HUES64 (cell line): ENCODE results near the gene PARP1. TPM values are rescaled to one million over a fixed set of nuclear protein-coding genes. Genes with fewer than 3 reads are reported as not detected.

Source experiments
- H3K27ac ChIP-seq: 2 replicates; pipeline ENCODE4 v1.7.0; 2013; ENCODE audit warnings: low read depth, low read length, inconsistent platforms
- H3K27me3 ChIP-seq: 2 replicates; pipeline ENCODE4 v1.6.1; 2013; ENCODE audit warnings: mild to moderate bottlenecking, low read length; ENCODE audit not compliant: insufficient read depth
- H3K36me3 ChIP-seq: 2 replicates; pipeline ENCODE4 v1.6.1; 2013; ENCODE audit warnings: mild to moderate bottlenecking, low read length; ENCODE audit not compliant: insufficient read depth
- H3K4me1 ChIP-seq: 2 replicates; pipeline ENCODE4 v1.6.1; 2013; ENCODE audit warnings: mild to moderate bottlenecking, low read length, moderate library complexity; ENCODE audit not compliant: insufficient read depth
- H3K4me3 ChIP-seq: 2 replicates; pipeline ENCODE4 v1.5.1; 2013; ENCODE audit warnings: mild to moderate bottlenecking, low read length, moderate library complexity
- H3K9ac ChIP-seq: 2 replicates; pipeline ENCODE4 v1.6.1; 2013; ENCODE audit warnings: mild to moderate bottlenecking, low read depth, low read length
- H3K9me3 ChIP-seq: 2 replicates; pipeline ENCODE4 v1.6.1; 2013; ENCODE audit warnings: low read depth, low read length; ENCODE audit not compliant: insufficient read depth
- WGBS: fragments of 150-250, 120-280 bp; methylation state at CpG from one replicate; pipeline ENCODE4 v1.1.7; 2013; ENCODE audit warnings: missing lambda C conversion rate; 5-methylcytosine and 5-hydroxymethylcytosine counted together
- polyA plus RNA-seq, 2 experiments: library from polyadenylated mRNA; stranded (reverse); fragments of 50-300 nt; gene quantifications; one replicate each; pipeline ENCODE4 v1.2.3, GENCODE V29; 2013

PARP1 gene
- 263 TPM for polyA plus RNA-seq (2013, experiment 1 of 2)
- polyA plus RNA-seq (2013, experiment 2 of 2) = 259 TPM

DNA sequence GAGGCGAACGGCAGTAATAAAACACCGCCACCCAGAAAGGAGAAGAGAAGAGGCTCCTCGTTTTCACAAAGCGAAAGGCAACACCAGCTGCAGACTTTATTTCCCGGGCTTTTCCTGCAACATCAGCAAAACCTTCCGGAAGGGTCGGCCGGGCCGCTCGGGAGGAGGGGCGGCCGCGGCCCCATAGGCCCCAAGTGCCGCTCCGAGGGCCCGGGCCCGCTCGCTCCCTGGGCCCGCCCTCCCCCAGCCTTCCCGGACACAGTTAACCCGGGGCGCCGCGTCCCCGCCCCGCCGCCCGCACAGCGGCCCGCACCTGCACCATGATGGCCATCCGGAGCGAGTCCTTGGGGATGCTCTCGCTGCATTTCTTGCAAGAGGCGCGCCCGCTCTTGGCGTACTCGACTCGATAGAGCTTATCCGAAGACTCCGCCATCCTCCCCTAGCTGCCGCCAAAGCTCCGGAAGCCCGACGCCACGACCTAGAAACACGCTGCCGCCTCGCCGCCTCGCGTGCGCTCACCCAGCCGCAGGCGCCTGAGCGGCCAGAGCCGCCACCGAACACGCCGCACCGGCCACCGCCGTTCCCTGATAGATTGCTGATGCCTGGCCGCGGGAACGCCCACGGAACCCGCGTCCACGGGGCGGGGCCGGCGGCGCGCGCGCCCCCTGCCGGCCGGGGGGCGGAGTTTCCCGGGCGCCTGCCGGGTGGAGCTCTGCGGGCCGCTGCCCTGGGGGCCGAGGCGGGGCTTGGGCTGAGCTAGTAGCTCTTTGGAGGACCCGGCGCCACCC, at the start of gene PARP1:
Gene PARP1 (minus strand): TSS at position 597 of the 788 bp plus-strand sequence. CDS start 164 bp downstream, at position 433.
- WGBS = under 1% methylated on average over 90 of the region's 90 CpGs
- Histone ChIP-seq H3K9ac (peak within 1 kb of the TSS; percentile 93), H3K36me3 (peaks cover 4% of the 10 kb centered on the region; the same call in 1 of the 2 replicates), H3K27me3 (no peaks in the 10 kb centered on the region), H3K27ac (peak within 1 kb of the TSS; percentile 85), H3K9me3 (no peaks in the 10 kb centered on the region), H3K4me1 (peaks cover 20% of the 10 kb centered on the region), H3K4me3 (peak within 1 kb of the TSS; percentile 97)

DNA sequence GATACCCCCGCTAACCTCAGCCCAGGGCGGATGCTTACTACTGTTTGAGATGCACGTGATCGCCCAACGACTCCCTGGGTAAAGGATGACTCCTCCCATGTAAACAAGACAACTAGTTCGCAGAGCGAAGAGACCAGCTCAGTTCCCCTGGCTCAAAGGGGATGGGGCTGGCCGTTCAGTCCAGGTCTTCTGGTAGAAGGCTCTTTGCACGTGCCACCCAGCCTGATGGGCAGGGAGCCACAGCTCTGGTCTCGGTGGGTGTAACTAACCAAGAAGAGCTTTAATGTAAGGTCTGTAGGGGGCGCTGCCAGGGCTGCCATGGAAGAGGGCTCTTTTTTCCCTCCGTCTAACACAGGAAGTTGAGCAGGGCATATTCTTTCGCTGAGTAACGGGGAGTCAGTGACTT, 49.4 kb upstream of the PARP1 start:
- no peaks in the 10 kb centered on the region for H3K4me1 ChIP-seq
- H3K9ac ChIP-seq = no peak overlapping the region
- H3K4me3 ChIP-seq = no peak overlapping the region
- no peaks in the 10 kb centered on the region for H3K27me3 ChIP-seq
- H3K9me3 ChIP-seq = peaks cover 4% of the 10 kb centered on the region; the same call in 1 of the 2 replicates
- no peaks in the 10 kb centered on the region for H3K36me3 ChIP-seq
- WGBS = 67% methylated on average over 14 of the region's 14 CpGs
- no peak overlapping the region for H3K27ac ChIP-seq

DNA sequence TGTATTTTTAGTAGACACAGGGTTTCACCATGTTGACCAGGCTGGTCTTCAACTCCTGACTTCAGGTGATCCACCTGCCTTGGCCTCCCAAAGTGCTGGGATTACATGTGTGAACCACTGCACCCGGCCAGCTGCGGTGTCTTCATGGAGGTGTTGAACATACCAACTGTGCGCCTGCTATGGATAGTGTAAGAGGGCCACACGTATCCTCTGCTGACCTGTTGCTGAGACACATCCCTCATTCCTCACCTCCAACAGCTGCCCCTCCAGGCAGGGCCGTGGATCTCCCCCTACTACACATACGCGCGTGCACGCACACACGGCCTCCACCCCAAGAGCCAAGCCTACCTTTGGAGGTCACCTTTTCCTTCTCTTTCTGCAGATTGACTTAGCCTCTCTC, 48.0 kb upstream of the PARP1 start:
- no peak overlapping the region for H3K27ac ChIP-seq
- H3K4me3 ChIP-seq = no peak overlapping the region
- H3K9me3 ChIP-seq = no peaks in the 10 kb centered on the region
- no peaks in the 10 kb centered on the region for H3K4me1 ChIP-seq
- H3K9ac ChIP-seq = no peak overlapping the region
- no peaks in the 10 kb centered on the region for H3K36me3 ChIP-seq
- H3K27me3 ChIP-seq = no peaks in the 10 kb centered on the region
- WGBS = 91% methylated on average over 10 of the region's 10 CpGs

DNA sequence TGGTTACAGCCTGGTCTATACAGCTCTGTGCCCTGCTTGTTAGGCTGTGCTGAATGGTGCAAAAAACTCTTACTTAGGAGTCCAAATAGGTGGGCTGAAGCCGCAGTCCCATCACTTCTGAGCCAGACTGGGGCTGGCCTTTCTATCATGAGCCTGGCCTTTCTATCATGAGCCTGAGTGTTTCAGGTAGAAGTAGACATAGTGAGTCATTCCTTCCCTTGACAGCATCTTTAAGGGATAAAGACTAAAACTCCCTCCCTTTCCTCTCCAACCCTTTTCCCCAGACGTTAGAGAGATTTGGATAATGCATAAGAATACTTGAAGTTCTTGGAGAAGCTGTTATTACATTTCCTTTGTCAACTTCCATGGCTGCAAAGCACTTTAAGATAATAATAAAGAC, 46.5 kb upstream of the PARP1 start:
- Histone ChIP-seq H3K4me1 (no peaks in the 10 kb centered on the region), H3K4me3 (no peak overlapping the region), H3K9me3 (no peaks in the 10 kb centered on the region), H3K36me3 (no peaks in the 10 kb centered on the region), H3K9ac (no peak overlapping the region), H3K27ac (no peak overlapping the region), H3K27me3 (no peaks in the 10 kb centered on the region)
- WGBS = 94% methylated on average over 1 of the region's 2 CpGs

DNA sequence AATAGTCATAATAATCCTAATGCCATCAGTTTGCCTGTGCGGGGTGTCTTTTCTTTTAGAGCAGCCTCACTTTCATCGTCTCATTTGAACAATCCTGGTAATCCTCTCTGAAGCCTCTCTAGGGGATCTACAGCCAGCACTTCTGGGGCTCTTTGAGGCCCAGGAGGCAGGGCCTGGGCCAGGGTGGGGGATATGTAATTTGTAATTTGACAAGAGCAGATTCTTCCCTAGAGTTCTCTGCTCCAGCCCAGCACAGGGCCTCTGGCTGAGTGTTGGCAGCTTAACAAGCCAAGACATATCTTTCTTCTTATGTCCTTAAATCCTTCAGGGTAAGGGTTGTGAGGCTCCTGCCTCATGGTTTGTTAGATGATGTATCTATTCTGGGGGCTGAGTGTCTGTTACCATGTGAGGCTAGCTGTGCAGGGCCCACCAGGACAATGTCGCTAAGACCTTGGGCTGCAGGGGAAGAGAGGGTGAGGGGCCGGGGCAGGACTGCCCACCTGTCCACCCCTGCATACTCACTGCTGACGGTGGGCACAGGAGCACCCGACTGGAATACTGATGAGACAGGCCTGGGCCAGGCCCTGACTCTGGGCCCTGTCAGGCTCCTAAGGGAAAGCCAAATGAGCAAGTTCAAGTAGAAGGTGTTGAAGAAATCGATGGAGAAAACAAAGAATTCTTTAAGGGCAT, 45.3 kb upstream of the PARP1 start:
- 88% methylated on average over 7 of the region's 7 CpGs for WGBS
- Histone ChIP-seq H3K4me1 (peaks cover 4% of the 10 kb centered on the region; the same call in 1 of the 2 replicates), H3K4me3 (no peak overlapping the region), H3K36me3 (no peaks in the 10 kb centered on the region), H3K27ac (no peak overlapping the region), H3K9me3 (no peaks in the 10 kb centered on the region), H3K27me3 (no peaks in the 10 kb centered on the region), H3K9ac (no peak overlapping the region)

DNA sequence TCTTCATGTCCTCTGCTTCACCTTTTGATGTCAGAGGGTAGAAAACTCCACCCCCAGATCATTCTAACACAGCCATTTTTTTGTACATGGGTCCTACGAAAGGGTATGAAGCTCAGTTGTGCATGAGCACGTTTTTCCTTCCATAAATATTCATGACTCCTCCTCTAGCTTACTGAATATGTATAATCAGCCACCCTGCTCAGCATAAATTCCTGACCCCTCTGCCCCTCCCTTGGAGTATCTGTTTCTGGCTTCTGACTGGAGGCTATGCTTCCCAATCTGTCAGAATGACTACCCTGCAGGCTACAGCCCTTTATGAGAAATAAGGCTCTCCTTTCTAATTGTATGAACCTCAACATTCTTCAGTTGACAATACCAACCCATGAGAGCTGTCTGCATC, 42.8 kb upstream of the PARP1 start:
- Histone ChIP-seq H3K27ac (no peak overlapping the region), H3K9me3 (no peaks in the 10 kb centered on the region), H3K4me3 (no peak overlapping the region), H3K9ac (no peak overlapping the region), H3K27me3 (no peaks in the 10 kb centered on the region), H3K36me3 (no peaks in the 10 kb centered on the region), H3K4me1 (peaks cover 4% of the 10 kb centered on the region)
- WGBS = 77% methylated on average over 2 of the region's 2 CpGs

DNA sequence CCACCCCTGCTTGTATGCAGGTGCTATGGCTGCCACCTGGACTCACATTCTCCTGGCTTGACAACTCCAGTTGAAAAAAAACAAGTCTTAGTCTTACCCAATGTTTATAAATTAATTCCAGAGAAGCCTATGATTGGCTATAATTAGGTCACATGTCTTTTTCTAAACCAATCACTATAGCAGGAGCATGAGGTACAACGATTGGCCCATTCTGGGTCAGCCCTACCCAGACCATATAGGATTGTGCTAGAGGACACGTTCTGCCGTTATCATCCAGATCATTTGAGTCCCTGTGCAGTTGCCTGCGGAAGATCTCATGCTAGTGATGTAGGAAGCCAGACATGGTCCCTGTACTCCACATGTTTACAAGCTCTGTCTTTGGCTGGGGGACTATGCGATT, 41.9 kb upstream of the PARP1 start:
- Histone ChIP-seq H3K9me3 (no peaks in the 10 kb centered on the region), H3K27me3 (no peaks in the 10 kb centered on the region), H3K27ac (no peak overlapping the region), H3K4me1 (peaks cover 9% of the 10 kb centered on the region), H3K36me3 (no peaks in the 10 kb centered on the region), H3K4me3 (no peak overlapping the region), H3K9ac (no peak overlapping the region)
- WGBS = 80% methylated on average over 5 of the region's 5 CpGs

DNA sequence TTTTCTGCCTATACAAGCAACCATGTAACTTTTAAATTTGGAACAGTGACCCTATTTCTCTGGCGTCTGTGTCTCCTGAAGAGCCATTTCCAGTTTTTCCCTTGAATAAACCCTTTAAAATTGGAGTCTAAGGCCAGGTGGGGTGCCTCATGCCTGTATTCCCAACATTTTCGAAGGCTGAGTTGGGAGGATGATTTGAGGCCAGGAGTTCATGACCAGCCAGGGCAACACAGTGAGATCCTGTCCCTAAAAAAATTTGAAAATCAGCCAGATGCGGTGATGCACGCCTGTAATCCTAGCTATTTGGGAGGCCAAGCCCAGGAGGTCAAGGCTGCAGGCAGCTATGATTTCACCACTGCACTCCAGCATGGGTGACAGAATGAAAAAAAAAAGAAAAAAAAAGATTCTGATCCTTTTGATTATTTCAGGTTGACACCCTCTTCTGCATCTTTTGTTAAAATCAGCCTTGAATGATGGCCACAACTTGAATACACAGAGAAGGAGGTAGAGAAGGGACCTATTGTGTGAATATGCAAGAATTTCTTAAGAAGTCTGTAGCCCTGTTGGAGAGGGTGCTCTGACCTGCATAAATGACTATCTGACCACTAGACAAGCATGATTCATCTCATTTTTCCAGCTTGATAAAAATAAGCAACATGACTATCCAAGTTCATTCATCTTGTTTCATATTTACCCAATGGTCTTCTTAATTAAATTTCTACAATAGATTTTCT, 40.2 kb upstream of the PARP1 start:
- Histone ChIP-seq H3K9ac (no peak overlapping the region), H3K27me3 (no peaks in the 10 kb centered on the region), H3K36me3 (no peaks in the 10 kb centered on the region), H3K9me3 (no peaks in the 10 kb centered on the region), H3K27ac (peak overlapping the region; percentile 69; the same call in 1 of the 2 replicates), H3K4me3 (no peak overlapping the region), H3K4me1 (peaks cover 14% of the 10 kb centered on the region)
- 84% methylated on average over 4 of the region's 4 CpGs for WGBS

DNA sequence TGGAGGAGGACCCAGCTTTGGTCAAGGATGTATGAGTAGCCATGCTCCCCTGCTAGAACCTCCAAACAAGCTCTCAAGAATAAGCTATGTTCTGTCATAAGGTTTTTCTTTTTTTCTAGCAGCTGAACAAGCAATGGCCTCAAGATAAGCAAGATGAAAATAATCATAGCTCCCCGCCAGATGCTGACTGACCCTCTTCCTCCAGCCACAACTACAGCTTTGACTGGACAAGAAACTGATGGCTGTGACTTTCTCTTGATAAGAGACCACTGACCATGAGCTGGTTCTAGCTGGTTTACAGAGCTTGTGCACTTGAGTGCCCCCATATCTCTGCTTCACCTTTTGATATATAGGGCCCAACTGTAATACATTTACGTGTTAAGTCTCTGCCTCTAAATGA, 38.2 kb upstream of the PARP1 start:
- Histone ChIP-seq H3K9me3 (no peaks in the 10 kb centered on the region), H3K27ac (no peak overlapping the region), H3K4me1 (peaks cover 14% of the 10 kb centered on the region), H3K9ac (no peak overlapping the region), H3K4me3 (no peak overlapping the region), H3K27me3 (no peaks in the 10 kb centered on the region), H3K36me3 (no peaks in the 10 kb centered on the region)
- WGBS = 93% methylated on average over 2 of the region's 2 CpGs

DNA sequence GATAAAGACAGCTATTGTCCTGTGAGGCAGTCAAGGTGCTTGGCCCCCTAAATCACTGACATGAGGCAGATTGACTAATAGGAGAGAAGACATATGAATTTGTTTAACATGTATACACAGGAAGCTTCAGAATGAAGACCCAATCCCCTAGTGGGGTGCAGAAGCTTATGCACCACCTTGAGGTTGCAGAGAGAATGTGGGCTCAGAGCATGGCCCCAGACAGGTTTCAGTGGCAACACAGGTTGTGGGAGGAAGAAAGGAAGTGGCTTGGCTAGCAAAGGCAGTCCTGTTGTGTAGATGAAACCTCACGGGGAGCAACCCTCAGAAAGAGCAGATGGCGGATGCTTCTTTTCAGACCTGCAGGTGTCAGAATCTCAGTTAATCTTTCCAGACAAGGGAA, 37.0 kb upstream of the PARP1 start:
- Histone ChIP-seq H3K4me1 (peaks cover 14% of the 10 kb centered on the region), H3K9me3 (no peaks in the 10 kb centered on the region), H3K36me3 (no peaks in the 10 kb centered on the region), H3K4me3 (no peak overlapping the region), H3K27ac (no peak overlapping the region), H3K27me3 (no peaks in the 10 kb centered on the region), H3K9ac (no peak overlapping the region)
- WGBS = 64% methylated on average over 2 of the region's 2 CpGs

DNA sequence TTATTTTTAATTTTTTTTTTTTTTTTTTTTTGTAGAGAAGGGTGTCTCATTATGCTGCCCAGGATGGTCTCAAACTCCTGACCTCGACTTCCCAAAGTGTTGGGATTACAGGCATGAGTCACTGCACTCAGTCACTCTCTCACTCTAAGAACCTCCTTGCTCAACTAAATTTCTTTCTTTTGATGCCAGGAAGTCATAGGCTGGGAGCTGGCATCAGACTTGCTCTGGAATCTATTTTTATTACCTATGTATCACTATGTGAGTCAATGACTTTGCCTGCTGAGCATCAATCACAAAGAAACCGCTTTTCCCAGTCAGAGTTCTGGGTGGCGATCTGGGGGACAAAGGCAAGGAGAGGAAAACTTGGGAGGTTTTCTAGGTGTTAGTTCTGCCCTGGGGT, 35.5 kb upstream of the PARP1 start:
- Histone ChIP-seq H3K4me1 (peaks cover 13% of the 10 kb centered on the region), H3K27me3 (no peaks in the 10 kb centered on the region), H3K9me3 (no peaks in the 10 kb centered on the region), H3K36me3 (no peaks in the 10 kb centered on the region), H3K9ac (no peak overlapping the region), H3K27ac (no peak overlapping the region), H3K4me3 (no peak overlapping the region)
- 91% methylated on average over 3 of the region's 3 CpGs for WGBS
